GM19324 (cell line): Measurements from ENCODE around the gene ETS1.

ENCODE experiments used
- ATAC-seq: cut with Tn5 transposase; IDR thresholded peaks from one replicate; pipeline ENCODE4 v1.9.1; 2021; ENCODE audit warnings: mild to moderate bottlenecking, moderate library complexity; ENCODE audit not compliant: unreplicated experiment, low FRiP score

Gene ETS1

GRCh38 chr11:128506999-128507611, 80.3 kb downstream of the ETS1 start:
- ATAC-seq: no peak

GRCh38 chr11:128506356-128506755, 81.0 kb downstream of the ETS1 start:
- no peak for ATAC-seq

GRCh38 chr11:128505449-128506065, 81.8 kb downstream of the ETS1 start:
- no peak for ATAC-seq

GRCh38 chr11:128504486-128504885, 82.9 kb downstream of the ETS1 start:
- no peak for ATAC-seq

- no peak for ATAC-seq
Measured at GRCh38 chr11:128503245-128503991, 83.9 kb downstream of the ETS1 start.

GRCh38 chr11:128502726-128503125, 84.6 kb downstream of the ETS1 start:
- ATAC-seq: no peak

- ATAC-seq: no peak
Measured at GRCh38 chr11:128501632-128502549, 85.5 kb downstream of the ETS1 start.

- no peak for ATAC-seq
Measured at GRCh38 chr11:128501008-128501407, 86.3 kb downstream of the ETS1 start.

GRCh38 chr11:128500493-128500892, 86.9 kb downstream of the ETS1 start:
- ATAC-seq: no peak

GRCh38 chr11:128499613-128500253, 87.6 kb downstream of the ETS1 start:
- no peak for ATAC-seq

- no peak for ATAC-seq
Measured at GRCh38 chr11:128498721-128499245, 88.6 kb downstream of the ETS1 start.

GRCh38 chr11:128497776-128498095, 89.6 kb downstream of the ETS1 start:
- ATAC-seq: no peak

GRCh38 chr11:128497061-128497775, 90.1 kb downstream of the ETS1 start:
- ATAC-seq: peak; percentile 48

GRCh38 chr11:128496692-128497060, 90.7 kb downstream of the ETS1 start:
- no peak for ATAC-seq

GRCh38 chr11:128496249-128496648, 91.1 kb downstream of the ETS1 start:
- ATAC-seq: no peak

- ATAC-seq: no peak
Measured at GRCh38 chr11:128494418-128495332, 92.7 kb downstream of the ETS1 start.

- ATAC-seq: no peak
Measured at GRCh38 chr11:128493570-128493965, 93.8 kb downstream of the ETS1 start.

- no peak for ATAC-seq
Measured at GRCh38 chr11:128492903-128493569, 94.3 kb downstream of the ETS1 start.
